H1 (cell line): Measurements from ENCODE around the gene IL17REL. TPM values are rescaled to one million over a fixed set of nuclear protein-coding genes. Genes with fewer than 3 reads are reported as not detected.

Experiments
- CTCF ChIA-PET: fragments of 300-600 bp; sonication (Branson Sonifier 250); formaldehyde crosslinking; loops from one replicate; lab custom pipeline; 2021; ENCODE audit not compliant: partially characterized antibody; lab: Charles Lee
- POLR2A ChIA-PET: fragments of 300-600 bp; sonication (Branson Sonifier 250); formaldehyde crosslinking; loops from one replicate; lab custom pipeline; 2021; ENCODE audit warnings: inconsistent platforms; ENCODE audit not compliant: partially characterized antibody; lab: Charles Lee
- DNase-seq, 2 experiments: peaks; one replicate each; pipeline versions ENCODE4 v3.0.0 to v3.0.0-alpha.2; 2010 to 2022; ENCODE audit warnings: low spot score in 2 of 2, low read depth in 1 of 2, mixed read lengths in 1 of 2
- FAIRE-seq: peaks from 2 replicates; lab custom pipeline; 2011; peaks lifted over from hg19 to GRCh38; lab: Jason Lieb, UNC
- H2AFZ ChIP-seq: 2 replicates; pipeline ENCODE4 v1.8.1; 2012; ENCODE audit warnings: low read length, inconsistent platforms
- H2AK5ac ChIP-seq: 2 replicates; pipeline ENCODE4 v1.6.1; 2013; ENCODE audit warnings: low read depth, low read length
- H2BK120ac ChIP-seq: replicated peaks from 2 replicates; pipeline ENCODE3; 2013; ENCODE audit warnings: low read depth, low read length, inconsistent platforms
- H2BK12ac ChIP-seq: 2 replicates; pipeline ENCODE4 v1.6.1; 2013; ENCODE audit warnings: low read depth, low read length
- H2BK15ac ChIP-seq: 2 replicates; pipeline ENCODE4 v1.6.1; 2013; ENCODE audit warnings: low read length
- H2BK20ac ChIP-seq: 2 replicates; pipeline ENCODE4 v1.6.1; 2013; ENCODE audit warnings: low read length
- H2BK5ac ChIP-seq: 2 replicates; pipeline ENCODE4 v1.6.1; 2013; ENCODE audit warnings: low read depth, low read length
- H3K14ac ChIP-seq: 2 replicates; pipeline ENCODE4 v1.6.1; 2013; ENCODE audit warnings: inconsistent platforms; ENCODE audit not compliant: insufficient read length
- H3K18ac ChIP-seq: 2 replicates; pipeline ENCODE4 v1.6.1; 2013; ENCODE audit warnings: low read length; ENCODE audit errors: extremely low read depth
- H3K23ac ChIP-seq: 2 replicates; pipeline ENCODE4 v1.6.1; 2013; ENCODE audit warnings: inconsistent platforms; ENCODE audit not compliant: insufficient read length
- H3K23me2 ChIP-seq: 2 replicates; pipeline ENCODE4 v1.6.1; 2013; ENCODE audit warnings: low read depth, low read length
- H3K27ac ChIP-seq: 2 replicates; pipeline ENCODE4 v1.6.1; 2011; ENCODE audit warnings: low read depth, low read length, inconsistent platforms
- H3K27me3 ChIP-seq, 4 experiments: replicated peaks in 1 of 4; 1 replicate in 1 of 4; 2 replicates in 3 of 4; pipeline versions ENCODE4 v1.6.1 to v1.8.1; 2011 to 2013; ENCODE audit warnings: low read length in 3 of 4, mild to moderate bottlenecking in 3 of 4, inconsistent platforms in 2 of 4, mixed read lengths in 2 of 4, moderate library complexity in 1 of 4; ENCODE audit not compliant: control insufficient read depth in 3 of 4, insufficient read depth in 3 of 4; ENCODE audit errors: extremely low read depth in 1 of 4
- H3K36me3 ChIP-seq, 4 experiments: 2 replicates each; pipeline versions ENCODE4 v1.6.1 to v1.8.1; 2011 to 2013; ENCODE audit warnings: mild to moderate bottlenecking in 4 of 4, low read length in 3 of 4, moderate library complexity in 2 of 4, control low read depth in 1 of 4, inconsistent platforms in 1 of 4; ENCODE audit not compliant: insufficient read depth in 4 of 4, control insufficient read depth in 2 of 4
- H3K4ac ChIP-seq: replicated peaks from 2 replicates; pipeline ENCODE3; 2013; ENCODE audit warnings: low read length, low read depth, mixed read lengths, inconsistent platforms; ENCODE audit not compliant: insufficient read length
- H3K4me1 ChIP-seq, 4 experiments: replicated peaks in 1 of 4; 1 replicate in 1 of 4; 2 replicates in 3 of 4; pipeline versions ENCODE4 v1.6.1 to v1.8.1; 2011 to 2013; ENCODE audit warnings: low read length in 3 of 4, inconsistent platforms in 2 of 4, mixed read lengths in 1 of 4; ENCODE audit not compliant: insufficient read depth in 4 of 4, control insufficient read depth in 3 of 4
- H3K4me2 ChIP-seq, 2 experiments: 2 replicates each; pipeline versions ENCODE4 v1.6.1 to v1.8.1; 2011 to 2013; ENCODE audit warnings: low read depth in 2 of 2, low read length in 2 of 2, control low read depth in 1 of 2, inconsistent platforms in 1 of 2, mild to moderate bottlenecking in 1 of 2; ENCODE audit not compliant: insufficient read depth in 1 of 2
- H3K4me3 ChIP-seq, 4 experiments: fragments of 200-600, 300-600 bp in 1 of 4; sonication (generic), shearing (Covaris generic), sonication (Bioruptor Twin) in 1 of 4; 2 replicates each; pipeline versions ENCODE4 v1.5.1 to v1.8.1; 2011 to 2016; ENCODE audit warnings: low read length in 4 of 4, low read depth in 3 of 4, control low read depth in 2 of 4, inconsistent platforms in 2 of 4, mild to moderate bottlenecking in 2 of 4, mixed read lengths in 1 of 4, moderate library complexity in 1 of 4; ENCODE audit not compliant: insufficient read depth in 2 of 4; ENCODE audit errors: extremely low read depth in 1 of 4
- H3K56ac ChIP-seq: replicated peaks from 2 replicates; pipeline ENCODE3; 2013; ENCODE audit warnings: low read depth, mild to moderate bottlenecking, mixed read lengths, low read length, inconsistent platforms; ENCODE audit not compliant: insufficient read length
- H3K79me1 ChIP-seq: 2 replicates; pipeline ENCODE4 v1.6.1; 2013; ENCODE audit warnings: low read depth, low read length, control low read depth
- H3K79me2 ChIP-seq, 2 experiments: 2 replicates each; pipeline versions ENCODE4 v1.6.1 to v1.8.1; 2012 to 2013; ENCODE audit warnings: low read length in 2 of 2, mild to moderate bottlenecking in 2 of 2, inconsistent platforms in 1 of 2; ENCODE audit not compliant: insufficient read depth in 2 of 2, control insufficient read depth in 1 of 2
- H3K9ac ChIP-seq, 4 experiments: replicated peaks in 1 of 4; 1 replicate in 1 of 4; 2 replicates in 3 of 4; pipeline versions ENCODE4 v1.6.1 to v1.8.1; 2011 to 2013; ENCODE audit warnings: low read depth in 3 of 4, low read length in 3 of 4, control low read depth in 2 of 4, mild to moderate bottlenecking in 2 of 4, moderate library complexity in 2 of 4, inconsistent platforms in 1 of 4; ENCODE audit errors: extremely low read depth in 1 of 4
- H3K9me3 ChIP-seq, 2 experiments: 2 replicates each; pipeline versions ENCODE4 v1.6.1 to v1.8.1; 2012 to 2013; ENCODE audit warnings: mild to moderate bottlenecking in 2 of 2, moderate library complexity in 2 of 2, control low read depth in 1 of 2, inconsistent platforms in 1 of 2, low read depth in 1 of 2, low read length in 1 of 2, mixed read lengths in 1 of 2; ENCODE audit not compliant: insufficient read depth in 2 of 2
- H4K20me1 ChIP-seq, 2 experiments: replicated peaks in 1 of 2; 2 replicates each; pipeline versions ENCODE3 to v1.8.1; 2011 to 2013; ENCODE audit warnings: inconsistent platforms in 2 of 2, low read length in 2 of 2, mild to moderate bottlenecking in 1 of 2; ENCODE audit not compliant: insufficient read depth in 2 of 2, control insufficient read depth in 1 of 2
- H4K5ac ChIP-seq: 2 replicates; pipeline ENCODE4 v1.6.1; 2013; ENCODE audit warnings: low read length, low read depth, mixed read lengths, inconsistent platforms; ENCODE audit not compliant: insufficient read length
- H4K8ac ChIP-seq: 2 replicates; pipeline ENCODE4 v1.8.0; 2013; ENCODE audit warnings: mild to moderate bottlenecking, moderate library complexity, low read length, inconsistent platforms; ENCODE audit not compliant: insufficient read depth; ENCODE audit errors: extremely low read depth
- H4K91ac ChIP-seq: replicated peaks from 2 replicates; pipeline ENCODE3; 2013; ENCODE audit warnings: low read length, mixed read lengths, inconsistent platforms; ENCODE audit not compliant: insufficient read length
- ASH2L ChIP-seq: fragments of 200-600, 300-600 bp; sonication (generic); IDR thresholded peaks from one replicate; pipeline ENCODE4 v1.7.1; 2017; ENCODE audit warnings: low read length
- CHD1 ChIP-seq: IDR thresholded peaks from 2 replicates; pipeline ENCODE4 v1.6.1; 2012; ENCODE audit warnings: low read depth, low read length, improper control_type of control experiment
- CHD2 ChIP-seq: IDR thresholded peaks from 2 replicates; pipeline ENCODE4 v1.6.1; 2012; ENCODE audit warnings: low read length, improper control_type of control experiment
- MAFK ChIP-seq: IDR thresholded peaks from 2 replicates; pipeline ENCODE4 v1.6.1; 2012; ENCODE audit warnings: low read depth, mild to moderate bottlenecking, improper control_type of control experiment, low read length
- SIN3A ChIP-seq, 2 experiments: IDR thresholded peaks in 1 of 2; conservative IDR thresholded peaks in 1 of 2; 2 replicates each; pipeline ENCODE4 v1.6.1; 2011 to 2012; ENCODE audit warnings: low read length in 2 of 2, improper control_type of control experiment in 1 of 2, low read depth in 1 of 2, mild to moderate bottlenecking in 1 of 2
- SP4 ChIP-seq: IDR thresholded peaks from 2 replicates; pipeline ENCODE4 v1.6.1; 2012; ENCODE audit warnings: low read length, inconsistent platforms
- TAF1 ChIP-seq: IDR thresholded peaks from 2 replicates; pipeline ENCODE4 v1.6.1; 2011; ENCODE audit warnings: mild to moderate bottlenecking, low read depth, low read length
- TEAD4 ChIP-seq: IDR thresholded peaks from 2 replicates; pipeline ENCODE4 v1.6.1; 2012; ENCODE audit warnings: low read depth, low read length, inconsistent platforms, mixed read lengths
- WGBS, 2 experiments: shearing (Covaris generic) in 1 of 2; methylation state at CpG; one replicate each; pipeline versions ENCODE4 v1.1.6 to v1.1.7; 2013 to 2015; ENCODE audit warnings: low lambda C conversion rate in 2 of 2, mixed read lengths in 2 of 2, inconsistent platforms in 1 of 2, low coverage in 1 of 2, missing lambda C conversion rate in 1 of 2; ENCODE audit not compliant: insufficient replicate concordance in 2 of 2, insufficient coverage in 1 of 2, insufficient read length in 1 of 2; ENCODE audit errors: extremely low coverage in 1 of 2, missing lambda C conversion rate in 1 of 2; 5-methylcytosine and 5-hydroxymethylcytosine counted together
- polyA plus RNA-seq, 7 experiments: library from polyadenylated mRNA; depleted of rRNA in 3 of 7; stranded (reverse) in 5 of 7; unstranded in 2 of 7; fragments of >200 nt in 5 of 7; fragments of 200-250 nt in 2 of 7; gene quantifications; 1 replicate in 5 of 7; 2 replicates in 1 of 7; 4 replicates in 1 of 7; pipeline versions ENCODE4 v1.2.1 to v1.2.3, GENCODE V29; 2011 to 2013; ENCODE audit warnings: missing spikeins in 2 of 7, mixed read lengths in 2 of 7
- total RNA-seq: library from RNA; stranded (reverse); fragmentation: NEBNext Ultra II Directional; extraction: Animal tissue kit (Norgen Biotek cat#: 25700); gene quantifications from 2 replicates; pipeline ENCODE4 v1.2.1, GENCODE V29; 2021
- TF ChIP-seq, protein P1 (sequence below): IDR thresholded peaks from 2 replicates; pipeline ENCODE4 v1.6.1; 2012; ENCODE audit warnings: inconsistent platforms

The IL17REL gene
- total and polyA plus RNA-seq, 2 of the 8 experiments (the other 6 are each of a cell fraction or from before 2014, with no cell fraction given): 0.15 to 0.20 TPM

DNA sequence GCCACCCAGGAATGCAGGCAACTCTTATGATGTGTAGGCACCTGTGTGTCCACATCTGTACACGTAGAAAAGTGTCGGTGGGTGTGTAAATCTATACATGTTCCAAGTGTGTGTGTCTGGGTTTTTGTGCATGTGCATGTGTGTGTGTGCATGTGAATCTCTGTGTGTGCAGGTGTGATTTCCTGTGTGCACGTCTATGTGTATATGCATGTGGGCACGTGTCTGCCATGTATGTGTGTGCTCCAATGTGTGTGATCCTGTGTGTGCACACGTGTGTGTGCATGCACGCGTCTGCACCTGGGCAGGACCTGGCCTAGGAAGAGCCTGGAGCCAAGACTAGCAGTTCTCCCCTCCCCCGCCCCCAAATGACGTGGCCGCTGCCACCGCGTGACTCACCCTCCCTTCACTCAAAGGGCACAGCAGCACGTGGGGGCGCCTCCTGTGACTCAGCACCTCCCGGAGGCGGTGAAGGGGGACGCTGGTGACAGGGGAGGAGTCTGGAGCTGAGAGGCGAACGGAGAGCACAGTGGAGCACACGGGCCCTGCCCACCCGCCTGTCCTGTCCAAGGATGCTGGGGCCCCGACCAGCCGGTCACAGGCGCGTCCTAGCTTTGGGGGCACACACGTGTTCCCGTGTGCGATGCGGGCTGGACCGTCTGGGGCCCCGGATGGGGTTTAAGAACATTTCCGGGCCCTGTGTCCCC lies 41.9 kb downstream of the IL17REL start:
- H2AK5ac ChIP-seq: peak overlapping the region; percentile 95
- no peak overlapping the region for H2AFZ ChIP-seq
- H4K91ac ChIP-seq: peak overlapping the region; percentile 45
- no peak overlapping the region for H4K5ac ChIP-seq
- H3K14ac ChIP-seq: no peak overlapping the region
- peak overlapping the region; percentile 89; the same call in 1 of the 2 replicates for H4K8ac ChIP-seq
- peak overlapping the region; percentile 1; the same call in 1 of the 2 replicates for H2BK5ac ChIP-seq
- ChIA-PET POLR2A (interaction anchor here (0.6 to 1.5 kb wide), 5 partner anchors 10 to 37 kb away, joined by 3 to 4 read pairs (median 3); partner anchors contain the start of gene PIM3), CTCF (interaction anchor here (0.8 to 2.5 kb wide), 4 partner anchors 9 to 60 kb away, joined by 4 to 8 read pairs (median 6); no protein-coding TSS in a partner anchor)
- H3K23ac ChIP-seq: no peak overlapping the region
- H3K56ac ChIP-seq: peak overlapping the region; percentile 25
- peak overlapping the region; percentile 95; the same call in 1 of the 2 replicates for H2BK12ac ChIP-seq
- peaks cover 5% of the 10 kb centered on the region for H3K79me1 ChIP-seq
- peak overlapping the region; percentile 71 for H3K18ac ChIP-seq
- peaks cover 23% of the 10 kb centered on the region for H3K23me2 ChIP-seq
- H3K27me3 ChIP-seq: peaks cover 6 to 33% (median 24%) of the 10 kb centered on the region in 4 experiments
- WGBS, 2 experiments: 24% methylated on average over 32 of the region's 32 CpGs; no CpG with 5 or more reads in 1 of the 2 experiments
- no peaks in the 10 kb centered on the region for H3K79me2 ChIP-seq
- peak overlapping the region; percentile 73 for H2BK20ac ChIP-seq
- H4K20me1 ChIP-seq: peaks cover 0 to 15% of the 10 kb centered on the region in 2 experiments
- H3K4me3 ChIP-seq: peak overlapping the region; percentile 30 to 60 (median 44); a peak in 7 of 8 replicates
- FAIRE-seq: no peak
- no peak overlapping the region for H3K9ac ChIP-seq
- H3K4ac ChIP-seq: no peak overlapping the region
- H3K36me3 ChIP-seq: no peaks in the 10 kb centered on the region; a peak in 1 of 8 replicates
- H2BK120ac ChIP-seq: no peak overlapping the region
- peak overlapping the region; percentile 46 to 71 for H3K4me2 ChIP-seq
- H3K27ac ChIP-seq: no peak overlapping the region
- H2BK15ac ChIP-seq: peak overlapping the region; percentile 72; the same call in 1 of the 2 replicates
- peaks cover 0 to 18% (median 7%) of the 10 kb centered on the region in 4 experiments; a peak in 6 of 7 replicates for H3K4me1 ChIP-seq
- H3K9me3 ChIP-seq: no peaks in the 10 kb centered on the region
- DNase-seq: peak; percentile 70
- TF ChIP-seq CHD1: no peak
- peak; percentile 36; the same call in 1 of the 2 replicates for TF ChIP-seq TAF1
- TF ChIP-seq MAFK: peak; percentile 82; the same call in 1 of the 2 replicates
- 0 out of 2 replicates have a peak, but pooled peaks have one; percentile 24 for TF ChIP-seq CHD2
- 0 out of 4 replicates have a peak, but pooled peaks of 1 of the 2 experiments have one; percentile 31 for TF ChIP-seq SIN3A (conservative IDR thresholded peaks at IDR 0.05 in 1 of 2, IDR thresholded peaks at IDR 0.05 in 1 of 2; ENCODE audit: low read depth in 1 of 2, low read length in 2 of 2)
- no peak for TF ChIP-seq TEAD4
- TF ChIP-seq, protein P1, sequence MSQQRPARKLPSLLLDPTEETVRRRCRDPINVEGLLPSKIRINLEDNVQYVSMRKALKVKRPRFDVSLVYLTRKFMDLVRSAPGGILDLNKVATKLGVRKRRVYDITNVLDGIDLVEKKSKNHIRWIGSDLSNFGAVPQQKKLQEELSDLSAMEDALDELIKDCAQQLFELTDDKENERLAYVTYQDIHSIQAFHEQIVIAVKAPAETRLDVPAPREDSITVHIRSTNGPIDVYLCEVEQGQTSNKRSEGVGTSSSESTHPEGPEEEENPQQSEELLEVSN: peak; percentile 69
- TF ChIP-seq SP4: no peak
- TF ChIP-seq ASH2L: peak; percentile 41
